NCI-H2107 treated with DMSO at 0.1 percent for 48 hours (cell line): ENCODE measurements around the gene PNKP.

Source experiments
- DNase-seq: peaks from one replicate; lab custom pipeline; 2025; ENCODE audit not compliant: unreplicated experiment; lab: John Stamatoyannopoulos, UW

PNKP gene

GRCh38 chr19:49847731-49848696 lies 19.4 kb downstream of the PNKP start:
- no peak for DNase-seq

- DNase-seq = no peak
These were observed 21.0 kb downstream of the PNKP start for GRCh38 chr19:49846408-49846807.

GRCh38 chr19:49845414-49845813 lies 22.0 kb downstream of the PNKP start:
- DNase-seq = no peak

DNA sequence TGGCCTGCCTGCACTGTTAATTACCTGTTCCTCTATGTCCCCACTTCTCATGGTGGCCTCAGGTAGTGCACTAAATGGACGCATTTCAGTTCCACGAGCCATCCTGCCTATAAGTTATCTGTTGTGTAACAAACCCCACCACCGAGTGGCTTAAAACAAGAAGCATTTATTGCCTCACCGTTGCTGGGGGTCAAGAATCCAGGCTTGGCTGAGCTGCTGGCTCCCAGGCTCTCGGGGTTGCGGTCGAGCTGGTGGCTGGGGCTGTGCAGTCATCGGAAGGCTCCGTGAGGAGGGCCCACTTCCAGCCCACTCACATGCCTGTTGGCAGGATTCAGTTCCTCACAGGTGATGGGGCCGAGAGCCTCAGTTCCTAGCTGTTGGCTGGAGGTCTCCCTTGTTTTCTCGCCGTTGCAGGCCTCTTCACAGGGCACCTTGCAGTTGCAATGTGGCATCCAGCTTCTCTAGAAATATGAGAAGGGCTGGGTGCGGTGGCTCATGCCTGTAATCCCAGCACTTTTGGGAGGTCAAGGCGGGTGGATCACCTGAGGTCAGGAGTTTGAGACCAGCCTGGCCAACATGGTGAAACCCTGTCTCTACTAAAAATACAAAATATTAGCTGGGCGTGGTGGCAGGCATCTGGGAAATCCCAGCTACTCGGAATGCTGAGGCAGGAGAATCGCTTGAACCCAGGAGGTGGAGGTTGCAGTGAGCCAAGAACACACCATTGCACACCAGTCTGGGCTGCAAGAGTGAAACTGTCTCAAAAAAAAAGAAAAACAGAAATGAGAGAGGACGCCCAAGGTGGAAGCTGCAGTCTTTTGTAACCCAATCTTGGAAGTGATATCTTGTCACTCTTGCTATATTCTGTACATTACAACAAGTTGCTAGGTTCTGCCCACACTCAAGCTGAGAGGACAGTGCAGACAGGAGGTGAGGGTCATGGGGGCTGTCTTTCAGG lies 23.0 kb downstream of the PNKP start:
- DNase-seq = no peak

DNA sequence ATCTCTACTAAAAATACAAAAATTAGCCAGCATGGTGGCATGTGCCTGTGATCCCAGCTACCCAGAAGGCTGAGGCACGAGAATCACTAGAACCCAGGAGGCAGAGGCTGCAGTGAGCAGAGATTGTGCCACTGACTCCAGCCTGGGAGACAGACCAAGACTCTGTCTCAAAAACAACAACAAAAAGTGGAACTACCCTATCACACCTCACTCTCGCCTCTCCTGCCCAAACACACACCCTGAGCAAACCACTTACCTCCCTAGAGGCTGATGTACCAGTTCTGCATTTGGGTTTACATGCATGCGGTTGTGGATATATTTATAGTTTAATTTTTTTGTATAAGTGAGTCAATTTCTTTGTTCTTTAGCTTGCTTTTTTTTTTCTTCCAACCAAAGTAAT lies 24.1 kb downstream of the PNKP start:
- DNase-seq = no peak

DNA sequence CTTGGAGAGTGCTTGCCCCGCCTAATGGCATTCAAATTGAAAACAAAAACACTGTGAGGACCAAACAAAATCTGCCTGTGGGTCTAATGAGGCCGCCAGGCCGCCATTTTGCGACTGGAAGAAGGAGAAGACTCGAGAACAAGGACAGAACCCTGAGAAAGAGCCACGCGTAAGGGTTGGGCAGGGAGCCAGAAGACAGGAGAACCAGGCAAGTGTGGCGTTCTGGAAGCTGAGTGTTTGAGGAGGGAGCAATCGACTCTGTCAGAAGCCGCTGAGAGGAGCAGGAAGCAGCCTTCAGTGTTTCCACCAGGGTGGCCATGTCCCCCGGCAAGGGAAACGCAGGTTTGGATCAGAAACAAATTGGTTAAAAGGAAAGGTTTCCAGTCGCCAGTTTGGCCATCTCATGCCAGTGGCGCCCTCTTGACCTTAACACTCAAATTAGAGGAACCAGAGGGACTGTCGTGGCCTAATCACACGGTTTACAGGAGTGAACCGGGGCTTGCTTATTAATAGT lies 26.6 kb downstream of the PNKP start:
- no peak for DNase-seq

- no peak for DNase-seq
These were observed 27.1 kb downstream of the PNKP start for GRCh38 chr19:49840321-49840720.

- no peak for DNase-seq
These were observed 27.7 kb downstream of the PNKP start for GRCh38 chr19:49839713-49840112.

GRCh38 chr19:49838885-49839588 lies 28.3 kb downstream of the PNKP start:
- DNase-seq = no peak

DNA sequence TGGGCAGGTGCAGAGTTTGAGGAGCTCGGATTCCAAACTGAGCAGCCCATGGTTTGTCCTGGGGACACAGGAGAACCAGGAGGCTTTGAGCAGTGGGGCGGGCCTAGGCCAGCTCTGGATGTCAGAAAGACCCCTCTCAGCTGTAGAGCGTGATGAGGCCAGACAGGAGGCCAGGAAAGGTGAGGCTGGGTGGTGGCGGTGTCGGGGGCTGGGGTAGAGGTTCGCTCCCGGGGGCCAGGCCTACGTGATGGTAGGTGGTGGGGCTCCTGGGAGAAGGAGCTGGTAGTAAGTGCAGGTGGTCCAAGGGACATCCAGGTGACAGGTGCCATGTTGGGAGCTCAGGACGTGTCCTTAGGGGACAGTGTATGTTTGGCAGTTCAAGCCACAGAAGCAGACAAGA lies 30.0 kb downstream of the PNKP start:
- DNase-seq = no peak

DNA sequence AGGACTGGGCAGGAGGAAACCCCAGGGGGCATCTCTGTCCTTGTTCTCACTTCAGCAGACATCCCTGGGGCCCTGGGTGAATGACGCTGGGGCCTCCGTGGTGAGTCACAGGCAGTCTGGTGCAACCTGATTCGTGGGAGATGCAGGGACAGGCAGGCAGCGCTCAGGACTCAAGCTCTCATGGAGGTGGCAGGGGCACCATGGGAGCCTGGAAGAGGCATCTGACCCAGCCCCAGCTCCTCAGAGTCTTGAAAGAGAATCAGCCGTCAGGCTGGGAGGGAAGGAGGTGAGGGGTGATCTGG lies 30.4 kb downstream of the PNKP start:
- DNase-seq = no peak

DNA sequence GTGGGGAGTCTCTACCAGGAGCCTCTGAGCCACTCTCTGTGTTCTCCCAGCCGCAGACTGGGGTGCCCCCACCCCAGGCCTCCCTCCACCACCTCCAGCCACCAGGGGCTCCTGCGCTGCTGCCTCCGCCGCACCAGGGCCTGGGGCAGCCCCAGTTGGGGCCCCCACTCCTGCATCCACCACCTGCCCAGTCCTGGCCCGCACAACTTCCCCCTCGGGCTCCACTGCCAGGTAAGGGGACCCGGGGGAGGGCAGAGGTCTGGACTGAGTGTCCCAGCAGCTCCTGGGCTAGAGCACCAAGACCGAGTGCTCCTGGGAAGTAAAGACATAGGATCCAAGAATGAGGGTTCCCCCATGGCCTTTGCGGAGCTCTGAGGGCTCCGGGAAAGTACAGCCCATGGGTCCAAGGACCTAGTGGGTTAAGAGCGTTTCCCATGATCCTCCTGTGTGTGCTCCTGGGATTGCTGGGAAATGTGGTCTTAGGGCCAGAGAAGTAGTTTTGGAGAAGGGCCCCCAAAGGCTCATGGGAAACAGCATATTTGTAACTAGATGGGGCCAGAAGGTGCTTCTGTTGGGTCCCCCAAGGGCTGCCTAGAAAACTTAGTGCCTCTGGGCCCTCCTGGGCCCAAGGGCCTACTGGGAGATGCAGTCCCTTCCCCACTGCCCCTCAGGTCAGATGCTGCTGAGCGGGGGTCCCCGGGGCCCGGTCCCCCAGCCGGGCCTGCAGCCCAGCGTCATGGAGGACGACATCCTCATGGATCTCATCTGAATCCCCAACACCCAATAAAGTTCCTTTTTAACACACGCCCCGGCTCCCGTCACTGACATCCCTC lies 31.0 kb downstream of the PNKP start:
- no peak for DNase-seq

GRCh38 chr19:49835562-49835961 lies 31.8 kb downstream of the PNKP start:
- no peak for DNase-seq

DNA sequence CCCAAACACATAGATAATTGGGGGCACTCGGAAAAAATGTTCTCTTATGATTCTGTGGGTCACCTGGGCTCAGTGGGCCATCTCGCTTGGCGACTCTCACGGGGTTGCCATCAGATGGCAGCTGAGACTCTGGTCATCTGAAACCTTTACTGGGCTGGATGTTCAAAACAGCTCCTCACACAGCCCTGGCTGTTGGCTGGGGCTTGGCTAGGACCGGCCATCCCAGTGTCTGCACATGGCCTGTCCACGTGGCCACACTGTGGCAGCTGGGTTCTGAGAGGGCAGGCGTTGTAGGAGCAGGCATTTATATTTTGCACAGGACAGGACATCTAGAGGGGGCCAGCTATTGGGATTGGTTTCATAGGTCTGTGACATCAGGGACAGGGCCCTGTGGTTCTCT lies 33.8 kb downstream of the PNKP start:
- DNase-seq = no peak

DNA sequence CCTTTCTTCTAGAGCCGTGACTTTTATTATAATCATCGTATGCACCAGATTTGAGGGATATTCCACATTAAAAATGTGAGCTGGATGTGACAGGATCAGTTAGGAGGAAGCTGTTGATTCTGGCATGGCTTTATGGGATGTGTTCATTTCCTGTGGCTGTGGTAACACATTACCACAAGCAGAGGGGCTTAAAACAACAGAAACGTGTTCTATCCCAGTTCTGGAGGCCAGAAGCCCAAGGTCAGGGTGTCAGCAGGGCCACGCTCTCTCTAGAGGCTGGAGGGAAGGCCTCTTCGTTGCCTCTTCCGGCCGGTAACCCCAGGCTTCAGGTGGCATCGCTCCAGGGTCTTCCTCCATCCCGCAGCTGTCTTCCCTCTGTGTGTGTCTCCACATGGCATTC lies 34.8 kb downstream of the PNKP start:
- no peak for DNase-seq

DNA sequence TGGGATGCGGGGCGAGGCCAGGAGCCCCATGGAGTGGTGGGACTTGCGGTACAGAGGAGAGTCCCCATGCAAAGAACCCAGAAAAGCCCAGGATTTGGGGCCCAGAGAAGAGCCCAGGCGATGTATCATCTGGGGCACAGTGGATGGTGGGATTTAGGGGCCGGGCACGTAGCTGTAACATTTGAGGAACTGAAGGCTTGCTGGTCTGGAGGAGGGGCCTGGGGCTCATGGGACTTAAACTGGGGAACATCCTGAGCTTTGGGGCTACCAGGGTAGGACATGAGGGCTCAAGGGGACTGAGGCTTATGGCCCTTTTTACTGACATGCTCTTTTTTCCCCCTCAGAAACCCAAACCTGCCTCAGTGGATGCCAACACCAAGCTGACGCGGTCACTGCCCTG lies 35.8 kb downstream of the PNKP start:
- DNase-seq = no peak

GRCh38 chr19:49830766-49831165 lies 36.6 kb downstream of the PNKP start:
- no peak for DNase-seq

DNA sequence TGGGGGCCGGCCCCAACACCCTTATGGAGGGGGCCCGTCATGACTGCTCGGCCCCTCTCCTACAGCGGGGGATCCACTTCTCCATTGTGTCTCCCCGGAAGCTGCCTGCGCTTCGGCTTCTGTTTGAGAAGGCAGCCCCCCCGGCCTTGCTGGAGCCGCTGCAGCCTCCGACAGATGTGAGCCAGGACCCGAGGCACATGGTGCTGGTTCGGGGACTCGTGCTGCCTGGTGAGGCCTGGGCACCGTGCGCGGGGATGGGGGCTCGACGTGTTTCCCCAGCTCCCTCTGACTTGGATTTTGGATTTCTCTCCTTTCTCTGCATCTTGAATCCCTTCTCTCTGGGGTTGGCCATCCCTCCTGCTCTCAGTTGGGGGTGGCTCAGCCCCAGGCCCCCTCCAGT lies 37.7 kb downstream of the PNKP start:
- DNase-seq = no peak

DNA sequence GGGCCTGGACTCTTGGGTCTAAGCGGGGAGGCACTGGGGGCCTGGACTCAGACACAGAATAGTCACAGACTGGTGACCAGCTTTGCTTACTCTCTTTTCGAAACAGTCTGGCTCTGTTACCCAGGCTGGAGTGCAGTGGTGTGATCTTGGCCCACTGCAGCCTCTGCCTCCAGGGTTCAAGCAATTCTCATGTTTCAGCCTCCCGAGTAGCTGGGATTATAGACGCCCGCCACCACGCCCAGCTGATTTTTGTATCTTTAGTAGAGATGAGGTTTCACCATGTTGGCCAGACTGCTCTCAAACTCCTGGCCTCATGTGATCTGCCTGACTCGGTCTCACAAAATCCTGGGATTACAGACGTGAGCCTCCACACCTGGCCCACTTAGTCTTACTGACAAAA lies 38.2 kb downstream of the PNKP start:
- DNase-seq = no peak

GRCh38 chr19:49827034-49827433 lies 40.3 kb downstream of the PNKP start:
- DNase-seq = no peak
